BLaER1 (cell line): ENCODE data around the gene TAF1.
"Not testable (repeated sequence)": the region's sequence is repeated elsewhere in the genome, so short reads cannot be mapped to it uniquely, and the experiment has no call there.

ENCODE experiments used
- H3K27ac ChIP-seq: shearing (Covaris generic); formaldehyde crosslinking; 2 replicates; pipeline ENCODE4 v1.8.1; 2022
- H3K27me3 ChIP-seq: shearing (Covaris generic); formaldehyde crosslinking; 2 replicates; pipeline ENCODE4 v1.8.1; 2022
- H3K36me3 ChIP-seq: shearing (Covaris generic); formaldehyde crosslinking; 2 replicates; pipeline ENCODE4 v1.8.1; 2022
- H3K4me1 ChIP-seq: shearing (Covaris generic); formaldehyde crosslinking; 2 replicates; pipeline ENCODE4 v1.8.1; 2022
- H3K4me2 ChIP-seq: shearing (Covaris generic); formaldehyde crosslinking; 2 replicates; pipeline ENCODE4 v1.8.1; 2022
- H3K4me3 ChIP-seq: shearing (Covaris generic); formaldehyde crosslinking; 2 replicates; pipeline ENCODE4 v1.8.1; 2022
- H3K9ac ChIP-seq: shearing (Covaris generic); formaldehyde crosslinking; 2 replicates; pipeline ENCODE4 v1.8.1; 2022
- H3K9me3 ChIP-seq: shearing (Covaris generic); formaldehyde crosslinking; 2 replicates; pipeline ENCODE4 v1.8.1; 2022
- H4K20me1 ChIP-seq: shearing (Covaris generic); formaldehyde crosslinking; 2 replicates; pipeline ENCODE4 v1.8.1; 2022
- Cebpa-rat ChIP-seq: shearing (Covaris generic); IDR thresholded peaks from 2 replicates; pipeline ENCODE4 v1.8.1; 2022

Gene TAF1

DNA sequence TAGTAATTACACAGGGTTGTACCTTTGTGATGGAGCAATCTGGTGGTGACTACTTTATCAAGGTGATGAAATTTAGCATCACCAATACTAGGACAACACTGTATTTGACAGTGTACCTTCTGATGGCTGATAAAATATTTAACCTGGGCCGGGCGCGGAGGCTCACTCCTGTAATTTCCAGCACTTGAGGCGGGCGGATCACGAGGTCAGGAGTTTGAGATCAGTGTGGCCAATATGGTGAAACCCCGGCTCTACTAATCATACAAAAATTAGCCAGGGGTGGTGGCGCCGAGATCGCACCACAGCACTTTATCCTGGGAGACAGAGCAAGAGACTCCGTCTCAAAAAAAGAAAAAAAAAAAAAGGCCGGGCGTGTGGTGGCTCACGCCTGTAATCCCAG, 1.9 kb upstream of the TAF1 start:
- Histone ChIP-seq H3K9me3 (no peaks in the 10 kb centered on the region), H3K4me1 (peaks cover 16% of the 10 kb centered on the region), H3K36me3 (no peaks in the 10 kb centered on the region; the same call in 1 of the 2 replicates), H3K4me3 (no peak overlapping the region), H3K4me2 (no peak overlapping the region), H3K9ac (no peak overlapping the region), H3K27me3 (peaks cover 20% of the 10 kb centered on the region; the same call in 1 of the 2 replicates), H4K20me1 (peaks cover 11% of the 10 kb centered on the region; the same call in 1 of the 2 replicates), H3K27ac (no peak overlapping the region)
- TF ChIP-seq Cebpa-rat: no peak

DNA sequence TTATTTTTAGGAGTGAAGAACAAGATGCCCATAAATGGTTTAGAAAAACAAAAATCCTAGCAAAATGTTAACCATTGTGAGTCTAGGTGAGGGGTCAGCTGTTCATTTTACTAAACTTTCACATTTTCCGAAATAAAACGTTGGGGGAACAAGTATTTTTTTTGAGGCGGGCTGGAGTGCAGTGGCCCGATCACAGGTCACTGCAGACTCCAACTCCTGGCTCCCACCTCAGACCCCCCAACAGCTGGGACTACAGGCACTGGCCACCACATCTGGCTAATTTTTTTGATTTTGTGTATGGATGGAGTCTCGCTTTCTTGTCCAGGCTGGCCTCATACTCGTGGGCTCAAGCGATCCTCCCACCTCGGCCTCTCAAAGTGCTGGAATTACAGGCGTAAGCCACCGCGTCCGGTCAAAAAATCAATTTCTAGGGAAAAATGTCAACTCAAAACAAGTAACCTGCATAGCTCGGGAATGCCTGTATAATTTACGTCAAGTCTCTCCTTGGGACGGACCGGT, 742 bp upstream of the TAF1 start:
- Histone ChIP-seq H3K4me3 (peak overlapping the region; percentile 73), H3K9me3 (no peaks in the 10 kb centered on the region), H3K4me2 (peak overlapping the region; percentile 67), H3K4me1 (peaks cover 16% of the 10 kb centered on the region), H3K9ac (peak overlapping the region; percentile 84), H4K20me1 (peaks cover 18% of the 10 kb centered on the region), H3K27ac (peak overlapping the region; percentile 90), H3K27me3 (peaks cover 14% of the 10 kb centered on the region; the same call in 1 of the 2 replicates), H3K36me3 (peaks cover 7% of the 10 kb centered on the region)
- TF ChIP-seq Cebpa-rat: no peak

DNA sequence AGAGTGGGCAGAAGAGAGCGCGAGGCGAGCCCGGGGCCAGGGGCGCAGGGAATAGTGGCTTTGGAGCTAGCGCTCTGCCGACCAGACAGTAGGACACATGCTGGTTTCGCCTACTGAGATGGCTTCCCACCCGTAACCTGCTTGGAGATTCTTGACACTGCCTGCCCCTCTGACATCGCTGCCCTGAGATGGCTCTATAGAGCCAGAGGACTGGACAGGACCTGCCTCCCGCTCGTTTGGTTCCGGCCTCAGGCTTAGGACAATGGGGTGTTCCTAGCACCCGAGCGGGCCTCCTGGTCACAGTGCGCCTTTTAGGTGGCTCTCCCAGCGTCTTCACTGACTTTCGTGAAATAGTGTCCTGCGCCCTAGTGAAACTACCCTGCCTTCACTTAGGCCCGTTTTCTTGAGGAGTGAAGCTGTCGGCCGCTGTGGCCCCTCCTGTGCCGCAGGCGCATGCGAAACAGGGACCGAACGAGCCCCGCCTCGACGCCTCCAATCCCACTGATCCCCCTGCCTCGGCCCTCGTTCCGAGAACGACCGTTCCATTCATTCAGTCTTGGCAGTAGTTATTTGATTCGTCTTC, 608 bp downstream of the TAF1 start:
- Histone ChIP-seq H3K27ac (peak overlapping the region; percentile 90), H4K20me1 (peaks cover 32% of the 10 kb centered on the region), H3K4me2 (peak overlapping the region; percentile 62), H3K27me3 (peaks cover 17% of the 10 kb centered on the region; the same call in 1 of the 2 replicates), H3K4me3 (peak overlapping the region; percentile 80), H3K4me1 (peaks cover 16% of the 10 kb centered on the region), H3K9me3 (no peaks in the 10 kb centered on the region), H3K9ac (peak overlapping the region; percentile 92), H3K36me3 (peaks cover 17% of the 10 kb centered on the region)
- TF ChIP-seq Cebpa-rat: no peak

DNA sequence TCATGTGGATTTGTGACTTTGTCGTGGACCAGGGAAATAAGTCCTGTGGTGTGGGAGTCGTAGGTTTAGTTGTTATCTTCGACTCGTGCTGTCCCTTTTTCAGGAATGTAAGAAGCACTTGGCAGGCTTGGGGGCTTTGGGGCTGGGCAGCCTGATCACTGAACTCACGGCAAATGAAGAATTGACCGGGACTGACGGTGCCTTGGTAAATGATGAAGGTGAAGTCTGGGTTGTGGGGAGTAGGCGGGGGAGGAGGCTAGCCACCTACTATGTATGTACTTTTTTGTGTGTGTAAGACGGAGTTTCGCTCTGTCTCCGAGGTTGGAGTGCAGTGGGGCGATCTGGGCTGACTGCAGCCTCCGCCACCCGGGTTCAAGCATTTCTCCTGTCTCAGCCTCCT, 1.2 kb downstream of the TAF1 start:
- Histone ChIP-seq H3K4me3 (peak overlapping the region; percentile 80), H3K4me1 (peaks cover 16% of the 10 kb centered on the region), H3K27me3 (peaks cover 22% of the 10 kb centered on the region; the same call in 1 of the 2 replicates), H3K9ac (peak overlapping the region; percentile 92), H3K27ac (peak overlapping the region; percentile 90), H3K9me3 (no peaks in the 10 kb centered on the region), H3K36me3 (peaks cover 23% of the 10 kb centered on the region), H4K20me1 (peaks cover 38% of the 10 kb centered on the region), H3K4me2 (peak overlapping the region; percentile 62)
- TF ChIP-seq Cebpa-rat: no peak

DNA sequence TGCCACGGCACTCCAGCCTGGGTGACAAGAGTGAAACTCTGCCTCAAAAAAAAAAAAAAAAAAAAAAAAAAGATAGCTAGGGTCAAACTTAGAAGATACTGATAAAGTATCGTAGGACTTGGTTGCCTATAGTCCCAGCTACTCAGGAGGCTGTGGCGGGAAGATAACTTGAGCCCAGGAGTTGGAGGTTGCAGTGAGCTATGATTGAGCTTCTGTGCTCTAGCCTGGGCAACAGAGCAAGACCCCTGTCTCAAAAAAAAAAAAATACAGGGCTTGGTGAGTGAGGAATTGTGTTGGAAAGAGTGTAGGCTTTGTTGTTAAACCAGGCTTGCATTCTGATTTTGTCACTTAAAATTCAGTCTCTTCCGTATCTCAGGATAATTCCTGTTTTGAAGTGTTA, 6.2 kb downstream of the TAF1 start:
- H3K36me3 ChIP-seq: peaks cover 71% of the 10 kb centered on the region
- no peak for TF ChIP-seq Cebpa-rat
- H3K27ac ChIP-seq: no peak overlapping the region

DNA sequence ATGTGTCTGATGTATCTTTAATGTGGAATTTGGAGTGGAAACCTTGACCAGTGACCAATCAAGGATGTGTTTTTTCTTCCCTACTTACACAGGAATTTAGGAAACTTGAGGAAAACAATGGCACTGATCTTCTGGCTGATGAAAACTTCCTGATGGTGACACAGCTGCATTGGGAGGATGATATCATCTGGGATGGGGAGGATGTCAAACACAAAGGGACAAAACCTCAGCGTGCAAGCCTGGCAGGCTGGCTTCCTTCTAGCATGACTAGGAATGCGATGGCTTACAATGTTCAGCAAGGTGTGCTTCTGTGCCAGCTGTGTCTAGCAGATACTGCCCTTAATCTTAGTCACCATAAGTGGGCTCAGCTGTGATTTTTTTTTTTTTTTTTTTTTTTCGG, 12.6 kb downstream of the TAF1 start:
- peaks cover 91% of the 10 kb centered on the region for H3K27me3 ChIP-seq
- H4K20me1 ChIP-seq: peaks cover 30% of the 10 kb centered on the region
- no peak overlapping the region for H3K27ac ChIP-seq

More for the DNA sequence above, 6.2 kb downstream of the TAF1 start:
- no peak overlapping the region for H3K9ac ChIP-seq
- peaks cover 76% of the 10 kb centered on the region for H4K20me1 ChIP-seq
- H3K4me3 ChIP-seq: no peak overlapping the region
- peaks cover 11% of the 10 kb centered on the region for H3K4me1 ChIP-seq
- H3K4me2 ChIP-seq: no peak overlapping the region
- peaks cover 52% of the 10 kb centered on the region for H3K27me3 ChIP-seq
- no peaks in the 10 kb centered on the region for H3K9me3 ChIP-seq

DNA sequence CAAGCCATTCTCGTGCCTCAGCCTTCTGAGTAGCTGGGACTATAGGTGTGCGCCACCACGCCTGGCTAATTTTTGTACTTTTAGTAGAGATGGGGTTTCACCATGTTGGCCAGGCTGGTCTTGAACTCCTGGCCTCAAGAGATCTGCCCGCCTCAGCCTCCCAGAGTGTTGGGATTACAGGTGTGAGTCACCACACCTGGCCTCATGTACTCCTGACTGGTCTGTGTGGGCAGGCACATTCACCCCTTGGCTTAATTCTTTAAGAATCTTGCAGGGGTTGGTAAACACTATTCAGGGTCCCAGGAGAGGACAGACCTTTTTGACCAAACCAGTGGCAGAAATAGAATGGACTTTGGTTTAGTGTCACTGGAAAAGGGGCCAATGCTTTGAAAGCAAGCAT, 25.6 kb downstream of the TAF1 start:
- not testable (repeated sequence) for H3K9ac ChIP-seq, H3K4me3 ChIP-seq, H3K4me1 ChIP-seq, H3K27ac ChIP-seq, H3K9me3 ChIP-seq, H3K4me2 ChIP-seq
- peaks cover 72% of the 10 kb centered on the region for H3K27me3 ChIP-seq
- peaks cover 57% of the 10 kb centered on the region; the same call in 1 of the 2 replicates for H4K20me1 ChIP-seq
- peaks cover 96% of the 10 kb centered on the region for H3K36me3 ChIP-seq

More for the DNA sequence above, 12.6 kb downstream of the TAF1 start:
- no peak for TF ChIP-seq Cebpa-rat
- no peaks in the 10 kb centered on the region for H3K9me3 ChIP-seq
- H3K4me2 ChIP-seq: no peak overlapping the region
- no peak overlapping the region for H3K4me3 ChIP-seq
- H3K4me1 ChIP-seq: no peaks in the 10 kb centered on the region
- H3K9ac ChIP-seq: no peak overlapping the region
- peaks cover 95% of the 10 kb centered on the region for H3K36me3 ChIP-seq

DNA sequence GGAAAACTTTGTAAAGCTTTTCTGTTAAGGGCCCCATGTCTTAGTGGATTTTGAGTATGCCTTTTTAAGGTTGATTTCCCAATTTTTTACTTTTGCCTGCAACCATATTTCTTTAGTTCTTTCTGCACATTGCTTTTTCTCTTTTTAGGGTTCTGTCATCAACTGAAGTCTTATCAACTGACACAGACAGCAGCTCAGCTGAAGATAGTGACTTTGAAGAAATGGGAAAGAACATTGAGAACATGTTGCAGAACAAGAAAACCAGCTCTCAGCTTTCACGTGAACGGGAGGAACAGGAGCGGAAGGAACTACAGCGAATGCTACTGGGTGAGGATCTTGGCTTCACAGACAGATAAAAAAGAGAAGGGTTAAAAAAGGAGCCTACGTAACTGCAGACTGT, 27.8 kb downstream of the TAF1 start:
- Histone ChIP-seq H3K4me2 (no peak overlapping the region), H3K9ac (no peak overlapping the region), H3K4me1 (no peaks in the 10 kb centered on the region), H3K27ac (no peak overlapping the region), H3K27me3 (peaks cover 73% of the 10 kb centered on the region), H3K4me3 (no peak overlapping the region), H4K20me1 (peaks cover 60% of the 10 kb centered on the region; the same call in 1 of the 2 replicates), H3K36me3 (peaks cover 99% of the 10 kb centered on the region), H3K9me3 (no peaks in the 10 kb centered on the region)
- TF ChIP-seq Cebpa-rat: no peak

DNA sequence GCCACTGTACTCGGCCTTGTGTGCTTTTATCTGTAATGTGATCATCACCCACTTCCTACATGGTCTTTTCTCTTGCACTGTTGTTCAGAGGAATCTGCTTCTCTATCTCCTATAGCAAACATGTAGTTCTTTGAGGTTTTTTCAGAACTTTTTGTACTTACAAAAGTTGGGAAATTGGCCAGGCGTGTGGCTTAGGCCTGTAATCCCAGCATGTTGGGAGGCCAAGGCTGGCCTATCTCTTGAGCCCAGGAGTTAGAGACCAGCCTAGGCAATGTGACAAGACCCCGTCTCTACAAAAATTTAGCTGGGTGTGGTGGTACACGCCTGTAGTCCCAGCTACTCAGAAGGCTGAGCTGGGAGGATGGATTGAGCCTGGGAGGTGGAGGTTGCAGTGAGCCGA, 30.4 kb downstream of the TAF1 start:
- TF ChIP-seq Cebpa-rat: no peak
- Histone ChIP-seq H3K9me3 (no peaks in the 10 kb centered on the region), H3K4me3 (no peak overlapping the region), H4K20me1 (peaks cover 64% of the 10 kb centered on the region; the same call in 1 of the 2 replicates), H3K9ac (no peak overlapping the region), H3K36me3 (peaks cover 100% of the 10 kb centered on the region), H3K27ac (no peak overlapping the region), H3K27me3 (peaks cover 76% of the 10 kb centered on the region), H3K4me1 (no peaks in the 10 kb centered on the region), H3K4me2 (no peak overlapping the region)

DNA sequence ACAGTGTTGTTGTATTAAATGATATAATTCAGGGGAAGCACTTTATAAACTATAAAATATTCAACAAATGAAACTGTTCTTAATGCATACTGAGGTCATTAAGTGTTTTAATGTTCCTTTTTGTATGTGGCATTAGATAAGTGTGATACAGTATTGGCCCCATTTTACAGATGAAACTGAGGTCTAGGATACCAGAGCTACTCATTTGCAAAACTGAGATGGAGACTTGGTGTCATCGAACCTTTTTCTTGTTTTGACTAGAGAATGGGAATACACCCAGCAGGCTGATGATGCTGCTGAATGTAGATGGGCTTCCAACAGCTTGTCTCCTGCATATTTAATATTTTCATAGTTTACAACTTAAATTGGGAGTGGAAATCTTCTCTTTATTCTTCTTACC, 34.6 kb downstream of the TAF1 start:
- no peak for TF ChIP-seq Cebpa-rat
- Histone ChIP-seq H3K4me1 (no peaks in the 10 kb centered on the region), H4K20me1 (peaks cover 42% of the 10 kb centered on the region; the same call in 1 of the 2 replicates), H3K36me3 (peaks cover 92% of the 10 kb centered on the region), H3K27ac (no peak overlapping the region), H3K9ac (no peak overlapping the region), H3K9me3 (no peaks in the 10 kb centered on the region), H3K4me3 (no peak overlapping the region), H3K4me2 (no peak overlapping the region), H3K27me3 (peaks cover 44% of the 10 kb centered on the region)

DNA sequence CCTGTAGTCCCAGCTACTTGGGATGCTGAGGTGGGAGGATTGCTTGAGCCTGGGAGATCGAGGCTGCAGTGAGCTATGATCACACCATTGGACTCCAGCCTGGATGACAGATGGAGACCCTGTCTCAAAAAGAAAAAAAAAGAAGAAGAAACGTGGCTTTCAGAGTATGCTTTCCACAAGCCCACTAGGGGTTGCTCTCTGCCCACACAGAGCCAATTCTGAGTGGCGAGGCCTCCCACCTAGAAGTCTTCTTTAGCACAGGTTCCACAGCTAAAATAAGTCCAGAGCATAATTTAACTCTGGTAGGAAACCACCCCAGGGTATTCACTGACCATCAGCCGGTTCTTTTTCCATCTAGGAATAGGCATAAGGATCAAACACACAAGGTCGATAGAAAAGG, 50.1 kb downstream of the TAF1 start:
- H4K20me1 ChIP-seq: peaks cover 16% of the 10 kb centered on the region
- not testable (repeated sequence) for H3K4me3 ChIP-seq, H3K9me3 ChIP-seq, H3K4me1 ChIP-seq, H3K27ac ChIP-seq, H3K9ac ChIP-seq, H3K4me2 ChIP-seq
- peaks cover 55% of the 10 kb centered on the region for H3K36me3 ChIP-seq
- H3K27me3 ChIP-seq: peaks cover 25% of the 10 kb centered on the region
